Peyer's patch (tissue), 4 donors: ENCODE measurements around the gene ATP10A. TPM values are rescaled to one million over a fixed set of nuclear protein-coding genes. Genes with fewer than 3 reads are reported as not detected.

Experiments used
- DNase-seq, 3 donors: peaks; one replicate each; pipeline ENCODE4 v3.0.0-alpha.2; 2017 to 2019
- H3K27ac ChIP-seq, 4 donors: fragments of 200-600 bp; sonication (generic); one replicate each; pipeline ENCODE4 v1.5.1; 2016 to 2019
- H3K27me3 ChIP-seq, 2 donors: fragments of 200-600 bp; sonication (generic); one replicate each; pipeline ENCODE4 v1.5.1; 2019
- H3K36me3 ChIP-seq, 3 donors: fragments of 200-600 bp; sonication (generic); one replicate each; pipeline ENCODE4 v1.5.1; 2016 to 2019
- H3K4me1 ChIP-seq, 4 donors: fragments of 200-600 bp; sonication (generic); one replicate each; pipeline ENCODE4 v1.5.1; 2016 to 2019
- H3K4me3 ChIP-seq, 4 donors: fragments of 200-600 bp; sonication (generic); 1 replicate in 3 of 4; 2 replicates in 1 of 4; pipeline ENCODE4 v1.5.1; 2016 to 2019; ENCODE audit warnings: mild to moderate bottlenecking in 1 of 4
- H3K9me3 ChIP-seq, 4 donors: fragments of 200-600 bp; sonication (generic); one replicate each; pipeline ENCODE4 v1.5.1; 2016 to 2019; ENCODE audit warnings: mild to moderate bottlenecking in 1 of 4
- POLR2A ChIP-seq, 2 donors: fragments of 450-650 bp; IDR thresholded peaks; one replicate each; pipeline ENCODE4 v1.5.1; 2017; ENCODE audit warnings: antibody characterized with exemption in 2 of 2, mild to moderate bottlenecking in 2 of 2, moderate library complexity in 2 of 2
- total RNA-seq, 4 donors: library from RNA; depleted of rRNA; stranded (reverse); fragments of >200 nt; gene quantifications; one replicate each; pipeline ENCODE4 v1.1.0, GENCODE V29; 2016
- TF ChIP-seq, protein P1 (sequence below), 6 experiments: fragments of 450-650 bp in 4 of 6; fragments of 200-600 bp in 2 of 6; sonication (generic) in 1 of 6; IDR thresholded peaks; one replicate each; pipeline ENCODE4 v1.5.1; 2017 to 2019; ENCODE audit warnings: antibody characterized with exemption in 6 of 6, mild to moderate bottlenecking in 3 of 6, moderate library complexity in 1 of 6

The ATP10A gene
- total RNA-seq, 4 donors from 2014 or later = 1.6 to 7.4 (median 3.7) TPM

DNA sequence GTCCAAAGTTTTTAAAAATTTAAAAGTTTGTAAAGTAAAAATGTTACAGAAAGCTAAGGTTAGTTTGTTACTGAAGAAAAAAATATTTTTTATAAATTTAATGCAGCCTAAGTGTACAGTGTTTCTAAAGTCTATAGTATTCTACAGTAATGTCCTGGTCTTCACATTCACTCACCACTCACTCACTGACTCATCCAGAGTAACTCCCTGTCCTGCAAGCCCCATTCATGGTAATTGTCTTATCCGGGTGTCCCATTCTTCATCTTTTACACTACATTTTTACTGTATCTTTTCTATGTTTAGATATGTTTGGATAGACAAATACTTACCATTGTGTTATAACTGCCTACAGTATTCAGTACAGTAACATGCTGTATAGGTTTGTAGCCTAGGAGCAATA, 36.7 kb upstream of the ATP10A start:
- no peak overlapping the region for H3K27ac ChIP-seq
- no peak for DNase-seq
- no peak overlapping the region for H3K4me3 ChIP-seq
- no peaks in the 10 kb centered on the region for H3K4me1 ChIP-seq
- H3K9me3 ChIP-seq = no peaks in the 10 kb centered on the region
- no peaks in the 10 kb centered on the region for H3K36me3 ChIP-seq
- H3K27me3 ChIP-seq = no peaks in the 10 kb centered on the region
- TF ChIP-seq POLR2A (IDR thresholded peaks at IDR 0.05) = no peak
- TF ChIP-seq, protein P1, sequence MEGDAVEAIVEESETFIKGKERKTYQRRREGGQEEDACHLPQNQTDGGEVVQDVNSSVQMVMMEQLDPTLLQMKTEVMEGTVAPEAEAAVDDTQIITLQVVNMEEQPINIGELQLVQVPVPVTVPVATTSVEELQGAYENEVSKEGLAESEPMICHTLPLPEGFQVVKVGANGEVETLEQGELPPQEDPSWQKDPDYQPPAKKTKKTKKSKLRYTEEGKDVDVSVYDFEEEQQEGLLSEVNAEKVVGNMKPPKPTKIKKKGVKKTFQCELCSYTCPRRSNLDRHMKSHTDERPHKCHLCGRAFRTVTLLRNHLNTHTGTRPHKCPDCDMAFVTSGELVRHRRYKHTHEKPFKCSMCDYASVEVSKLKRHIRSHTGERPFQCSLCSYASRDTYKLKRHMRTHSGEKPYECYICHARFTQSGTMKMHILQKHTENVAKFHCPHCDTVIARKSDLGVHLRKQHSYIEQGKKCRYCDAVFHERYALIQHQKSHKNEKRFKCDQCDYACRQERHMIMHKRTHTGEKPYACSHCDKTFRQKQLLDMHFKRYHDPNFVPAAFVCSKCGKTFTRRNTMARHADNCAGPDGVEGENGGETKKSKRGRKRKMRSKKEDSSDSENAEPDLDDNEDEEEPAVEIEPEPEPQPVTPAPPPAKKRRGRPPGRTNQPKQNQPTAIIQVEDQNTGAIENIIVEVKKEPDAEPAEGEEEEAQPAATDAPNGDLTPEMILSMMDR (IDR thresholded peaks at IDR 0.05) = no peak

DNA sequence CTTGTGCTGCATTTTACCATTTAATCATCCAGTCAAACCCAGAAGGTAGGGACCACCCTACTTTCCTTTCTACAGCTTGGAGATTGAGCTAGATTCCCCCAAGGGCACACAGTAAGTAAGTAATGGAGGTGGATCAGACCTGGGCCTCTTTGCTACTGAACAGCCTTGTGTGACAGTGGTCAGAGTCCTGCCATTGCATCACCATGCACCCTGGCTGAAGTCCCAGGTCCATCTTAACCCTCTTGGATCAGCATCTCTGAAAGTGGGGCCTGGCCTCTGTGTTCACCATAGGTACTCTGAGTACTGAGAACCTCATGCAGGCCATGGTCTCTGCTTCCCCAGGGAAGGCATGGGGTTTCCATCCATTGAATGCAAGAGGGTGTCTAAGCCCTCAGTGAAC, 34.5 kb upstream of the ATP10A start:
- Histone ChIP-seq H3K27ac (no peak overlapping the region), H3K4me3 (no peak overlapping the region), H3K27me3 (no peaks in the 10 kb centered on the region), H3K9me3 (peaks cover 0 to 3% (median 0%) of the 10 kb centered on the region in 4 donors), H3K4me1 (no peaks in the 10 kb centered on the region), H3K36me3 (no peaks in the 10 kb centered on the region)
- TF ChIP-seq, protein P1 (IDR thresholded peaks at IDR 0.05) = no peak
- no peak for TF ChIP-seq POLR2A (IDR thresholded peaks at IDR 0.05)
- DNase-seq = no peak

DNA sequence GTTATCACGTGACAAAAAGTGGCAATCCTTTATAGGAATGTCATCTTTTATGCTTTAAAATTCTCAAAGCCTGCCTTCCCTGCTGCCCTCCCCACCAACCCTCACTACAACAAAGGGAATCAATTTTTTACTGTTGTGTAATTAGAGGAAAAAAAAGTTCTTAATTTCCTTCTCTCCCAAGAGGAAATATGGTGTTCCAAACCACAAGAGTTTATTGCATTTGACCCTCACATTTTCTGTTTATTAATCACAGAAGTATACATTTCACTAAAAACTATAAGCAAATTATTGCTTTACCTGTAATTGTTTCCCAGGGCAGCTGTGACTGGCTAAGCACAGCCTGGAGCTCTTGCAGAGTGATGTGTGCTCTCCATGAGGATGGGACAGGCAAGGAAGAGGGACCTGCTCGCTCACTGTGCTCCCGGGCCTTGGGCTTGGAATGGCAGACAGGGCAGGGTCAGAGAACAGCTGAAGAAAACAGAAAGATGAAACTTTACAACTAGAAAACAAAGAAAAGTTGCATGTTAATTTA, 31.3 kb upstream of the ATP10A start:
- Histone ChIP-seq H3K9me3 (peaks cover 0 to 3% (median 0%) of the 10 kb centered on the region in 4 donors), H3K27ac (no peak overlapping the region), H3K4me3 (no peak overlapping the region), H3K27me3 (no peaks in the 10 kb centered on the region), H3K4me1 (no peaks in the 10 kb centered on the region), H3K36me3 (no peaks in the 10 kb centered on the region)
- DNase-seq = no peak
- TF ChIP-seq POLR2A (IDR thresholded peaks at IDR 0.05) = no peak
- TF ChIP-seq, protein P1 (IDR thresholded peaks at IDR 0.05) = no peak

DNA sequence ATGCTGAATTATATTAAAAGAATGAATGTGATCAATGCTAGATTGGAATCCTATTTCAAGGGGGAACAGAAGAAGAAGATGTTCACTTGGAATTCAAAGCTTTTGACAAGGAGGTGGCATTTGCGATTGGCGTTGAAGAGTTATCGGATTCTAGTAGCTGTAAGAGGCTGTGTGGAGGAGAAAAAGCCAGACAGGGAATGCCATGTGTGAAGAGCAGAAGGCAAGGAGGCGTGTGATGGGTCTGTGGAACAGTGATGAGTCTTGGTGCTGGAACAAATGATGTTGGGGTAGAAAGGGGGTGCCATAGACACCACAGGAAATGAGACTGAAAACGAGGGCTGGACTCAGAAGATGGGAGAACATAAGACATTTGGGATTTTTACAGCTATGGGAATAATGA, 30.5 kb upstream of the ATP10A start:
- Histone ChIP-seq H3K9me3 (peaks cover 0 to 3% (median 0%) of the 10 kb centered on the region in 4 donors), H3K36me3 (no peaks in the 10 kb centered on the region), H3K27me3 (no peaks in the 10 kb centered on the region), H3K27ac (no peak overlapping the region), H3K4me1 (no peaks in the 10 kb centered on the region), H3K4me3 (no peak overlapping the region)
- DNase-seq = no peak
- TF ChIP-seq POLR2A (IDR thresholded peaks at IDR 0.05) = no peak
- TF ChIP-seq, protein P1 (IDR thresholded peaks at IDR 0.05) = no peak

DNA sequence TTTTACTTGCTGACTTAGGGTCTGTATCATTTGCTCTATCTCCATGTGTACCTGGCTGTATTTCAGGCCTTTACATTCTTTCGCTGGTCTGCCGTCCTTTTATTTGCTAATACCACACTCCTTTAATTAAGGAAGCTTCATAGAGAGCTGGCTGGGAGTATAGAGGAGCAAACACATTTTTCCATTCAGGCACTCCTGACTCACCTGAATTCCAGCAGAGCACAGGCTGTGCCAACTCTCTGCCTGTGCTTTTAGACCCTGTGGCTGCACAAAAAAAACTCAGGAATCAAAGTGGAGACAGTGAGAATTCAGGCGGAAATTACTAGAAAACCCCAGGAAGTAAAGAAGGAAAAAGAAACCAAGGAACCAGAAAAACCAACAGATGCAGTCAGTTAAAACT, 29.0 kb upstream of the ATP10A start:
- Histone ChIP-seq H3K27me3 (no peaks in the 10 kb centered on the region), H3K36me3 (no peaks in the 10 kb centered on the region), H3K27ac (no peak overlapping the region), H3K4me3 (no peak overlapping the region), H3K9me3 (peaks cover 0 to 3% (median 0%) of the 10 kb centered on the region in 4 donors), H3K4me1 (no peaks in the 10 kb centered on the region)
- TF ChIP-seq, protein P1 (IDR thresholded peaks at IDR 0.05) = no peak
- TF ChIP-seq POLR2A (IDR thresholded peaks at IDR 0.05) = no peak
- DNase-seq = no peak

DNA sequence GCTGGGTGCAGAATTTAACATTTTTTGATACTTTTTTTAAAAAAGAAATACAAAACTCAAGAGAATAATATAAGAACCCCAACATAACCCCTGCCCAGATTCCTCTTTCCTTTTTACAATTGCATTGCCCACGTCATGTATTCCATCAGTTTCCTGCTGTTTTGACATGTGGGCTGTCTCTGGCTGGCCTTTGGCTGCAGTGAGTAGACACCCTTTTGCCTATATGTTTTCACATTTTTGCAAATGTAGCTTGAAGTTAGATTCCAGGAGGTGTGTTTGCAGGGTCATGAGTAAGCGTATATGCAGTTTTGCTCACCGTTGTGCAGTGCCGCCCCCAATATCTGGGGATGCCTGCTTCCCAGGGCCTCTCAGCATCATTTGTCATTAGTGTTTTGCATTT, 28.0 kb upstream of the ATP10A start:
- Histone ChIP-seq H3K36me3 (no peaks in the 10 kb centered on the region), H3K4me3 (no peak overlapping the region), H3K27ac (peak overlapping the region in 1 of 4 donors; percentile 28), H3K4me1 (no peaks in the 10 kb centered on the region), H3K9me3 (peaks cover 0 to 3% (median 0%) of the 10 kb centered on the region in 4 donors), H3K27me3 (no peaks in the 10 kb centered on the region)
- no peak for DNase-seq
- TF ChIP-seq, protein P1 (IDR thresholded peaks at IDR 0.05) = no peak
- TF ChIP-seq POLR2A (IDR thresholded peaks at IDR 0.05) = no peak
